Activated gamma-delta T cell treated with anti-CD3 and anti-CD28 coated beads, Interleukin-2, amount 50 U/mL, for 16 hours (primary cell): ENCODE measurements around the gene MCM8.

Source experiments
- DNase-seq: peaks from one replicate; pipeline ENCODE4 v3.0.0-alpha.2; 2020; ENCODE audit warnings: low read depth

Gene MCM8

DNA sequence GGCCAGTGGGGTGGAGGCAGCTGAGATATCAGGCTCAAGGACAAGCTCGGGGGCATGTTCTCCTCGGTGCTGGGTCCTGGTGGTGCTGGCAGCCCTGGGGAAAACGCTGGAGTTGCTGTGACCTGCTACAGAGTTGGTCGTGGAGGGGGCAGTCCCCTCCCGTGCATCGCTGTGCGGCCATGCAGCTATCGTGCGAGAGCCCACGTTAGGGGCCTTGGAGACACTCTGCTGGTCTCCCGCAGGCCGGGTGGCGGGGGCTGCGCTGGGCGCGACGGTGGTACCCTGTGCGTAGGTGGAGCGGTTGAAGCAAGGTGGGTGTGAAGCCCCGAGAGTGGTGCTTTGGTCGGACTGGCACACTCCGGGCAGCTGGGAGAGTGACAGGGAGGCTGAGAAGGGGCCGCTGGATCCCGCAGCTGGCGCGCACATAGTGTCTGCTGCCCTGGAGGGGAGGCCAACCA lies 91.4 kb downstream of the MCM8 start:
- DNase-seq: no peak

DNA sequence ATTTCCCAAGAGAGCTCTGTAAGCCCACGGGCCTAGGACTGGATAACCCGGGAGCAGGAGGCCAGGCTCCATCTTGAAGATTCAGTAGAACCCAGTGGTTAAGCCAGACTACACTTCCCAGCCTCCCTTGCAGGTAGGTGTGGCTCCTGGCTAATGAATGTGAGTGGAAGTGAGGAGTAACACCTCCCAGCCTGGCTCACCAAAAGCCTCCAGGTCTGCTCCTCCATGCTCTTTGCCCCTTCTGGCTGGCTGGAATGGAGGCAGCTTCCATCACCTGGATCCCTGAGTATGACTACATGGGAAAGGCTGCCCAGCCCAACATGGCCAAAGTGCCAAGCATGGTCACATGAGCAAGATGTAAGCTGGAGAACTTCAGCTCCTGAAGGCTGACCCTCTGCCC lies 93.7 kb downstream of the MCM8 start:
- DNase-seq: no peak

DNA sequence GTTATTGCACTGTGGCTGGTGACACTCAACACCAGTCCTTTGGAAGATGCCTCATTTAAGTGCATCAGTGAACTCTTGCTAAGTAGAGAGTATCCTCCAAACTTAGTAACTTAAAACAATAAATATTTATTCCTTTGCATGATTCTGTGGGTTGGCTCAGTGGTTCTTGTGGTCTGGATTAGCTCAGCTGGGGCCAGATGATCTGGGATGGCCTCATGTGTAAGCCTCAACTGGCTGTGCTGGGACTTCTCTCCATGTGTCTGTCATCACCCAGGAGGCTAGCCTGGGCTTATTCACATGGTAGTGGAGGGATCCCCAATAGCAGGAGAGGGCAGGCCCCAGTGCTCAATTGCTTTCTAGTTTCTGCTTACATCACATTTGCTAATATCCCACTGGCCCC lies 95.1 kb downstream of the MCM8 start:
- DNase-seq: no peak

DNA sequence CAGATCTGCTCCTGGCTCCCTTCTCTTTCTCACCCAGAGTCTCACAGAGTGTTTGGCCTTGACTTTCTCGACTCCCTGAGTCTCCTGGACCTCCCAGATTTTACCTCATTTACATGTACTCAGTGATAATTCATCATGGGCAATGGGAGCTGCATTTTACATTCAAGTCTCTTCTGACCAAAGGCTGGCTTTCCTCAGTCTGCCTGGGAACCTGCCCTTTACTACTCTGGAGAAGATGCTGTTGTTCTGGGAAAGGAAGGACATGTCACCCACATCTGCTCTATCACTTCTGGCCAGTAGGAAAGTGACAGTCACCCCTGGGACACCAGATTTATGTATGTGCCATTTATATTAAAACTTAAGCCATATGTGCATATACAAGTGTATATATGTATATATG lies 96.0 kb downstream of the MCM8 start:
- no peak for DNase-seq

DNA sequence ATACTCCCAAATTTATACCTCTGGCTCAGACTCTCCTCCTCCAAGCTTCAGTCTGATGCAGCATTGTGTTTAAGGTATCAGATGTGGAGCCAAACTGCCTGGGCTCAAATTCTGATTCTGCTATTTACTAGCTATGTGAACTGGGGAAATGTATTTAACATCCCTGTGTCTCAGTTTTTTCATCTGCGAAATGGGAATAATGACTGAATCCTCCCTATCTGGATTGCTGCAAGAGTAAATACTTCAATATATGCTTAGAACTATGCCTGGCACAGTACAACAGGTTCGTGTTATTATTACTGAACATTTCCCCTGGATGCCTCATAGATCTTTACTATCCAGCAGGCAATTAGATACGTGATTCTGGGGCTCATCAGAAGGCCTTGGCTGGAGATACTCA lies 97.9 kb downstream of the MCM8 start:
- DNase-seq: no peak
